ENCODE measurements around the gene GALNTL6.
"Not testable (repeated sequence)": the region's sequence is repeated elsewhere in the genome, so short reads cannot be mapped to it uniquely, and the experiment has no call there.

GALNTL6 gene

DNA sequence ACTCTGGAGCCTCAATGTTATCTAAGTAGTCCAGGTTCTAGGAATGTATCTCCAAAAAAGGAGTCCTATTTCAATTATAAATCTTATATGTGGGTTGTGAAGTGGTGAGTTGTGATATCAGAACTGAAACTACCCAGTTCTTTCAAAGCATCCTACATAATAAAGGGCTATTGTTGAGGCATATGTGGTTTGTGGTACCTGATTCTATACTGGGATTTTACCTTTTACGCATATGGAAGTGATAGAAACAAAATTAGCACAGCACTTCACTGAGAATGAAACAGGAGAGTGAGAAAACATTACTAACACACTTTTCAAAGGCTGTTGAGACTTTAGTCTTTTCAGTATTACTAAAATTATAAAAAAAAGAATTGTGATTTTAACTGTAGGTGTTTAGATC lies 937.7 kb downstream of the GALNTL6 start:
- DNase-seq (ENCODE audit: low read depth): no peak

DNA sequence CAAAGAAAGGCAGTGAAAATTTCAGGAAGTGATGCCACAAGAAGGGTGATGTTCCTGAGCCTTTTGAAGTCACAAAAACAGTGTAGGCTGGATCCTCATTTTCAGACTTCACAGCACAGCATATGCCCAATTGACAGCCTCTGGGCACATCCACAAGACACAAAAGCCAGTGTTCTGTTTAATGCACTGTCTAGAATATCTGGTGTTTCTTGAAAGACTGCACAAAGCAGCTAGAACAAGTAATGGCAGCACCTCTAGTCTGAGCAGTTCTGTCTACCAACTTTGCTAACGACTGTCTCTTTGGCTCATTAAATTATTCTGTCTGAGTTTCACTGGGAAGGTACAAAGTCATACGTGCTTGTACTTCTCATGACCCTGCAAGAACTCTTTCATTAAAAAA lies 938.3 kb downstream of the GALNTL6 start:
- no peak for DNase-seq (ENCODE audit: low read depth)

DNA sequence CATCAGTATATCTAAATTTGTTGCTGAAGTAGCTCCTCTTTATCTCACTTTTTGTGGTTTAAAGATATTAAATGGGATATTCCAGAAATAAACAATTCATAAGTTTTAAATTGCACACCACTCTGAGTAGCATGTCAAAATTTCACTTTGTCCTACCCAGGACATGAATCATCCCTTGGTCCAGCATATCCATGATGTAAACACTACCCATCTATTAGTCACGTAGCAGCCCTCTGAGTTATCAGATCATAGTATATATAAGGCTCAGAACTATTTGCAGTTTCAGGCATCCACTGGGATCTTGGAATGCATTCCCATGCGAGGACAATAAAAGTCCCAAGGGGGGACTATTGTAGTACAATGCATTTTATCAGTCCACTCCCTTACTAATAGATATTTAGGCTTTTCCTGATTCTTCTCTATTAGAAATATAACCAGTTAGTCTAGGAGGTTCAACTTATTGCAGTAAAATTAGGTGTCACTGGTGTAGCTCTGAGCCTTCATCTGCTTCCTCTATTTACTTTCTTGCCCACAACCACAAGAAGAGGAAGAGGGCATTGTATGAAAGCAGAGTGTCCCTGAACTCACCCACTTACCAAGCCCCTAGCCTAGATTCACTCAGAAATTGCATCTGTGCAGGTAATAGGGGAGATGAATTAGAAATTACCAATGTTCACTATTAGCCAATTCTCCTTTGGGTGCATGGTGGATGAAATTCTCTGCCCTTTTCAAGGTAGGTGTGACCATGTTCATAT lies 945.6 kb downstream of the GALNTL6 start:
- no peak for DNase-seq (ENCODE audit: low read depth)

DNA sequence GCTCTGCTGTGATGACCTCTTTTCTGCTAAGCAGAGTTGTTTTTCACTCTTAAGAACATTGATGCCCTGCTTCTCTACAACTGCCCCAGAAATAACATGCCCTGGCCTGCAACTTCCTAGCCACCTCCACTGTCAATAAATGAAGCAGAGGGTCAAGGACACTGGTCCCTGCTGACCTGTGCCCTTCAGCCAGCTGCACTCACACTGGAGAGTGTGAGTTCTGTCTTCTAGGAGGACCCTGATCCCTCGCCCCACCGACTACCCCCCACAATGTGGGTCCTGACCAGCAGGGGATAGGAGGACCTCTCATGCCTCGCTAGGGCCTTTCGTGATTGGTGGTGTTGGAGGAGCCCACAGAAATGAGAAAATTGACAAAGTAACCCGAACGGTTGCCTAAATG lies 947.3 kb downstream of the GALNTL6 start:
- no peak for DNase-seq (ENCODE audit: low read depth)

DNA sequence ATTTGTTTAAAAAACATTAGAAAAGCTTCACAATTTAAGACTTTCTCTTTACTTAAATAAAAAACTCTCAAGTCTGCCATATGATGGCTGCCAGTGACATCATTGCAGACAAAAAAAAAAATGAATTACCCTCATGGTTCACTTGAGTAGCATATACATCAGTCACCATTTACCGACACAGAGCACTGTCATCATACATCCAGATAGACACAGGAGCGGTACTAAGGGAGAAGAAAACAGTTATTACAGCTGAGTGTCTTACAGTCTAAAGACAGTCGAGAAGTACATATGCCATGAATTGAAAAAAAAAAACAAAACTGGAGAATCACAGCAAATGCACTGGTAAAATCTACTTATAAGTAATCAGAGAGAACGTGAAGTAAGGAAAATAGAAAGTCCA lies 949.7 kb downstream of the GALNTL6 start:
- DNase-seq (ENCODE audit: low read depth): no peak

DNA sequence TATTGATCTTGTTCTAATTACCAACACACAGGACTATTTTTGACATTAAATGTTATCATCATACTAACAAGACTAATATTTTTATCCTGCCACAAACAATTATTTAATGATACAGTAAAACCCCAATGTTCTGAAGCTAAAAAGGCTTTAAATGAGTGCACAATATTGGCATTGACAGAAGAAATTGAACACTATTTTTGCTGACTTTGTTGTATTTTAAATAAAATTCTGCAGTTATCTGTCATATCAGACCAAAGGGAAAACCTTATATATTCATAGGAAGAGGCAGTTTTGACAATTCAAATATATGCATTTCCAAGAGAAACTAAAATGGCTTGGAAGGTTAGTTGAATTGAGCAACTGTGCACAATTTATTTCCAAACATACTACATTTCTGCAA lies 957.6 kb downstream of the GALNTL6 start:
- DNase-seq (ENCODE audit: low read depth): no peak

DNA sequence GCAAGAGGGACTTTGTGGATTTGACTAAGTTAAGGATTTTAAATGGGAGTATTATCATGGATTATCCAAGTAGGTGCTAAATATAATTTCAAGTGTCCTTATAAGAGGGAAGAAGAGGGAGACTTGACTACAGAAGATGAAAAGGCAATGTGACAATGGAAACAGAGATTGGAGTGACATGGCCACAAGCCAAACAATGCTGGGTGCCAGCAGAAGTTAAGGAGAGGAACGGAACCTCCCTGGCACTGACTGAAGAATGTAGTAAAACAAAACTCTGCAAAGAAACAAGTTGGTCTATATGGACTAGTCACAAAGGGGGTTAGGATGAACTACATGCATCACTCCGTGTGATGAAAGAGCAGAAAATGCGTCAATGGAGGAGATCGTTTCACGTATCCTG lies 959.6 kb downstream of the GALNTL6 start:
- DNase-seq (ENCODE audit: low read depth): no peak

DNA sequence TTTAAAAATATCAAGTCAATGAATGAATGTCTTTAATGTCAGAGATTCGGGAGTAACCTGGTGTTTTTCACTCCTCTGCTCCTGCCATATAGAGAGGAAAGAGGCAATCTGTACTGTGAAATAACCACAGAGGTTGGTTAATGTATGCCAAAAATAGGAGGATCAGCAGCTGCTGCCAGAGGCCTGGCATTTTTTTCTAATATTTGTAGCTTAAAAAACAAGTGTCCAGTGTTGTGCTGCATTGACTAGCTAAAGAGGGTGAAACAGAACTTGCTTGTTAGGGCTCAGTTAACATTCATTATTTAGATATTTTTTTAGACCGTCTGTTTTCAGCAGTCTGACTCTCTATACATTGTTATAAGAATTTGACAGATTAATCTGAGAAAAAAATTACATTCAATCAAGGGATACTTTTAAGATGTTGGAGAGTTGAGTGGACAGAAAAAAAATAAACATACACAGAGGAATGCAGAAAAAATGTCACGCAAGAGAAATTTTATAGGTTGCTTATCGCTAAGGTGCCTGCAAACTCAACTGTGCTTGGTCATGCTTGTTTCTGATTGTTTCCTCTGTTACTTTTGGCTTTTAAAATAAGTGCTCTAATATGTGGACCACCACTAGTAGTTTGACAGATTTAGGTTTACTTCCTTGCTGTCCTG lies 963.1 kb downstream of the GALNTL6 start:
- DNase-seq (ENCODE audit: low read depth): no peak

DNA sequence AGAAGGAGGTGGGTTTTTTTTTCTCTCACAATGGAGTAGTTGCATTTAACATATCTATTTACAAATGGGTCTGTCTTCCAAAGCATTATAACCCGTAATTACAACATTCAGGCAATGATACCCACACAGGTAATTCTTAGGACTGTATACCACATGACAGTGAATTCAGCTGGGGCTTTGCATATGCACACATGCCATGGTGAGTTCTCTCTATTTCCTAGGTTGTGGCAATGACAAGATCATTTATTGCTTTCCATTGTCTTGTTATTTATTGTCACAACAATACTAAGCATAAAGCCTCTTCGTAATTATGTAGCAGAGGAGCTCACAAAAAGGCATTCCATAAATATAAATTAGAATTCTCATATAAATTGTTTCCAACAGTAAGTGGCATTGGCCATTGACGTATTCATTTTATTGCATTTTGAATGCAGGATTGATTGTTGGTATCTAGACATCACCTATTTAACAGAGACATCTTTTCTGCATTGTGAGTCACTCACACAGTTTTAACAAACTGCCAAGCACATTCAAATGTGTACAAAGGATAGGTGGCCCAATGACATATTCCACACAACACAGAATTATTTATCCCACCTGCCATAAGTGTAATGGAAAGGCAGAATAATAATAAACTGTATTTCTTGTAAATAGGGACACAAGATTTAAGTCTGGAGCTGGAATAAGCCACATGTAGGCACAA lies 964.7 kb downstream of the GALNTL6 start:
- no peak for DNase-seq (ENCODE audit: low read depth)

DNA sequence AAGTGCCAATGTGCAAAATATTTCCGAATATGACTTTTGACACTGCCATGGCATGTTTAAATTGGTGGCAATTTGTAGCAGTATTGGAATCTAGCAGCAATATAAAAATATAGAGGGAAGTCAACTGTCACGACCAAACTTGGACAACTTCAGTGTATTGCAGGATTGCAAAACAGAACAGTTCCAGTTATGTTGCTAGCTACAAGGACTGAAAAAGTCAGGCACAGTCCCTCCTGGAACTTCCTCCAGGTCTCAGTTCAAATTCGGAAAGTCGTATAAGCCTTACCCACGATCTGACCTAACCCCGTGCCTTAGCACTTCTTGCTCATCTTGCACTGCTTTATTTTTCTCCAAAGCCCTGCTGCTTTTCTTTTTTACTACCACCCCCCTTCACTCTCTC lies 965.4 kb downstream of the GALNTL6 start:
- DNase-seq (ENCODE audit: low read depth): no peak

DNA sequence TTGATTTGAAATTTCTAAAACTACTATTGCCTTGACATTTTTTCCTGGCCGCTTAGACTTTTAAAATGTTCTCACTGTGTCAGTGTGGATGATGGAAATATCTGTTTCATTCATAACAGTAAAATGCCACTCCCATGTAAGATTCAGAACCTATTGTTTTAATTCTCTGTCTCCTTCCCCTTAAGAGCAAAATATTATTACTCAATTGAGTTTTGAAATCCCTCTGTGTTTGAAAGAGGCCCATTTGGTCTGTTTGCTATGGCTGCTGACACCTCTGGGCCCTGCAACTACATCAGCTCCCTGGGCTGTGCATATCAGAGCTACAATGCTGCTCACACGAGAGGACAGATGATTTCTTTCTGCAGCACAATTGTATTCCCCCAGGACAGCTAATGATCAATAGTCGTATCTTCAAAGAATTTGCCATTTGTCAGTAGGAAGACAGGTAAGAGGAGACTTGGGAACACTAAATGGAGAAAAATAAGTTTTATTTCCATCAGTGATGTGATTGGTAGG lies 967.4 kb downstream of the GALNTL6 start:
- DNase-seq (ENCODE audit: low read depth): no peak

DNA sequence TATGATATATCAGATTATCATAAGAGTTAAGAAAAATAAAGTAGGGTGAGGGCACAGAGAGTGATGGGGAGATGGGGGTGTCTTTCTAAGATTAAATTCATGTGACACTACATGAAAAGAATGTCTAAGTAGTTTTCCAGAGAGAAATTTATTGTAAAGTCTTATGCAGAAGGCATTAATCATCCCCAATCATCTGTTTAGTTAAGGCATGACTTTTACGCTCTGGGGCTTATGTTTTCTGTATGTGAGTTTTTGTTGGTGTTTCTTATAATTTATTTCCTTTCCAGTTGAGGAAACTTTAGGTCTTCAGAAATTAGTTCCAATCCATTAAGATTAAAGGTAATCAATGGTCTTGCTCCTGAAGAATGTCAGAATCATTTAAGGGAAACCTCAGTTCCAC lies 972.4 kb downstream of the GALNTL6 start:
- DNase-seq (ENCODE audit: low read depth): no peak

DNA sequence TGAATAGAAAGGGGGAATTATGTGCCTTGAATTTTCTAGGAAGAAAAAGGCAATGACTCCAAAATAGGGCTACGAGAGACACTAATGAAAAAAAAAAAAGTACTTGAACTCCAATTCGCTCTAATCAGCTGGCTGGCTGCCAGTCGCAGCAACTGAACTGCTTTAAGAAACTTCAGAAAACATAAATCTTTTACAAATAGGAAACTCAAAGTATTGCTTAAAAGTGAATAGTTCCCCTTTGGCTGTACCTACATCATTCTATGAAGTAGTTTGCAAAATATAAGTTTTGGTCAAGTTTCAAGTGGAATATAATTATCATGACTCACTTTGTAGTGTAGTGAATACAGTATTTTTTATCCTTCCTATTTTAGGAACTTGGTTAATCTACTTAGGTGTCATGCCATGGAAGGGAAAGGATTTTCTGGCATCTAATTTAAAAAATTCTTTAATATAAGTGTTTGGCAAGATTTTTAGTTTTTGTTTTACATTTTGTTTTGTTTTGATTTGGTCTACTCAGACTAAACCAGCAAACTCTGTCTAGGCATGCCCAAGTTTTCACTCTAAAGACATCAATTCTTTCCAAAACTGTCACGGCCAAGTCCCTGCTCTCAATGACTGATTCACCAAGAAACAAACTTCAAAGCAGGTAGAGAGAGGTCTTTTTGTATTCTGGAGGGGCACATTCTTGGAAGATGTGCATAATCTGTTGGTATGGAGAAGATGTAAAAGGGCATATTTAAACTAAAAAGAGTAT lies 973.0 kb downstream of the GALNTL6 start:
- DNase-seq (ENCODE audit: low read depth): no peak

DNA sequence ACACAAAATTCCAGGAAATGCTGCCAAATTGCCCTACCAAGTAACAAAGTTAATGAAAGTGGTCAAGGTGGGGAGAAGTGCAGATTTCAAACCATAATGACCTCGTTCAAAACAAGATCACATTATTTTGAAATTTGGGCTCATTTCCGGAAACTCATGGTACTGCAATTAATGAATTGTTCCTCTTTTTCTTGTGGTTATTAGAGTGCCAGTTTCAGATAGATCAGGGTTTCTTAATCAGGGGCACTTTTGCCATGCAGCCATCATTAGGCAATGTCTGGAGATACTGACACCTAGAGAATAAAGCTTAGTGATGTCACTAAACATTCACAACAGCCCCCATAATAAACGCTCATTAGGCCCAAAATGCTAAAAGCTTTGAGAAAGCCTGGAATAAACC lies 973.9 kb downstream of the GALNTL6 start:
- DNase-seq (ENCODE audit: low read depth): no peak

DNA sequence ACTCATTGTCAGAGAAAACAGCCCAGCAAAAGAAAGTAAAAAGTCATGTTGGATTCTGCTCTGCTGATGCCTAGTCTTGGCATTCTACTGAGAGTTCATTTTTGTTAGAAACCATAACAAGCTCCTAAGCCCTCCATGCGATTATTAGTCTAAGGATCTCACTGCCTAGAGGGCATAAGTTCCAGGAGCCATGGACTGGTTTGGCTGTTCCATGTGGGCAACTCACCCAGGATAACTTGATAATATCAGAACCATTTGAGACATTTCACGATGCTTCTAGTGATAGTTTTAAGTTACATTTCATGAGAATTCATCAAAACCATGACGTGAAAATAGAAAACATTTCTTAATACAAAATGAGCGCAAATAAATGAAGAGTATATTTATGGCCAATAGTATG lies 978.6 kb downstream of the GALNTL6 start:
- no peak for DNase-seq (ENCODE audit: low read depth)

DNA sequence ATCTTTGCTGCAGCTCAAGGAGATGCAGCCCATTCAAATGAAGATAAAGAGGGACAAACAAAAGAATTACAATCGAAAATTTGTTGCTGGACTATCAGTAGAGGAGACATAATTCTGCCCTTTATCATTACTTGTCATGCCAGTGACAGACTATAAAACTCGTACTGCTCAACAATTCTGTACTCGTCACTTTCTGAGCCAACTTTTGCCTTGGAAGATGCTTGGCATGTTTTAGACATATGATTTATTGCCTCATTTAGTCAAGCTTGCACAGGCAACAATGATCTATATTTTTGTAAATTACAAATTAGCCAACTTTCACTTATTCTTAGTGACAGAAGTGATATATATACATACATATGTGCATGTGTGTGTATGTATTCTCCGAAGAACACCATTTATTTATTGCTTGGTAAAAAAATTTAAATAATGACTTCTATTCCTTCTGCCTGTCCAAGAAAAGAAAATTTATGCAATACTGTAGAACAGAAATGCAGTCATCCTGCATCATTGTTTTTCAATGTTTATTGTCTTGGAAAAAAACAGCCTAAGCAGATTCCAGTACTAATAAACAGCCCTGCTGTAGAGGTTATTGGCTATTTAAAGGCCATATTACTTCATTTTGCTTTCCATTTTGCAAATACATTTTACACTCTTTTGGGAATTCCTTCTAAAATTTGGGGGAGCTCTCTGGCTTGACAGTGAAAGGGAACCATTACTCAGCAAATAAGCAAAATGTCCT lies 980.5 kb downstream of the GALNTL6 start:
- DNase-seq (ENCODE audit: low read depth): no peak

DNA sequence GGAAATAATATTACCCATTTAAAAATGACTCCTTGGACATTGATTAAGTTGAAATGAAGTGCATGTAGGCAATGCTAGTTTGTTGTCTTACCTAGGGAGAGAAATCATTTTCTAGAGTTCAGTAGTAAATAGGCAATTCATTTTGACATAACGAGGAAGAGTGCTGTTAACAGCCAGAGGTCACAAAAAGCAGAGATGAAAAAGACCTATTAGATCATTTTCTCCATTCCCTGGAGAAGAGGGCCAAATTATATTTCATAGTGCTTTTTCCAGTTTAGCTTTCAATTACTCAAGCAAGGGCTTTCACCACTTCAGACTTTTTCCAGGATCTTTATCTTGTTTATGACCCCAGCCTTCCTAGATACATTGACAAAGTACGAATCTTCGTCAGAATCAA lies 981.1 kb downstream of the GALNTL6 start:
- no peak for DNase-seq (ENCODE audit: low read depth)

DNA sequence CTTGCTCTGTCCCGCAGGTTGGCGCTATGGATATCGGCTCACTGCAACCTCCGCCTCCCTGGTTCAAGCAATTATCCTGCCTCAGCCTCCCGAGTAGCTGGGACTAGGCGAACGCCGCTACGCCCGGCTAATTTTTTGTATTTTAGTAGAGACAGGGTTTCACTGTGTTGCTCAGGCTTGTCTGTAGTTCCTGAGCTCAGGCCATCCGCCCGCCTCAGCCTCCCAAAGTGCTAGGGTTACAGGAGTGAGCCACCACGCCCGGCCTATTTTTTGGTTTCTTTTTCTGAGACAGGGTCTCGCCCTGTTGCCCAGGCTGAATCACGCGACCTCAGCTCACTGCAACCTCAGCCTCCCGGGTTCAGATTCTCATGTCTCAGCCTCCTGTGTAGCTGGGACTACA lies 984.1 kb downstream of the GALNTL6 start:
- DNase-seq (ENCODE audit: low read depth): not testable (repeated sequence)

DNA sequence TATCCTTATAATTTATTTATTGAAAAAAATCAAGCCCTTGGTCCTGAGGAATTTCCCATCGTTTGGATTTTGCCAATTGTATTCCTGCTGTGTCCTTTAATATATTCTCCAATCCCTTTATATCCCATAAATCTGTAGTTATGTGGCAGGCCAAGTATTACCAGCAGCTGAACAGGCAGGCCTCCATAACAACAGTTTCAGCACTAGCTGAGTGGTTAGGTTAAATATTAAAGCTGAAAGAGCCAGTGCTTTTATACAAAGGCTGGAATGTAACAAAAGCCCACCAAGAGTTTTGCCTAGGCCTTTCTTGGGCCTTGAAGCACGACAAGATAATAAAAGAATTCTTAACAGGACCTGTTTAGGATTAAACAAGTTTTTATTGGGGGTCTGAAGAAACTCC lies 988.8 kb downstream of the GALNTL6 start:
- DNase-seq (ENCODE audit: low read depth): no peak

DNA sequence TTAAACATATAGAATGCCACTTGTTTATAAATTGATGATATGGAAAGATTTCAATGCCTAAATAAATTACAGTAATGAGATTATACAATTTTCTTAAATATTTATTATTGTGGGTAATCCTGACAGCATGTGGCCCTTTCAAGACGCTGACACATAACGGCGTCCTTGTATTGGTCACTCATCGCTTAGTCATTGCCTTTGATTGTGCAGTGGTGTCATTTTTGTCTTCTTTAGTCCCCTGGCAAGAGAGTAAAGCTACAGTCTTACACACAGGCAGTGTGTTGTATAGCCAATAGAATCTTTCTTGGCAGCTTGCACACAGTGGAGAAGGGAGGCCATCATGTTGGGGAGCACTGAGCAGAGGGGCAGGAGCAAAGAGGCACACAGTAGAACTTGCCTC lies 993.6 kb downstream of the GALNTL6 start:
- DNase-seq (ENCODE audit: low read depth): no peak

DNA sequence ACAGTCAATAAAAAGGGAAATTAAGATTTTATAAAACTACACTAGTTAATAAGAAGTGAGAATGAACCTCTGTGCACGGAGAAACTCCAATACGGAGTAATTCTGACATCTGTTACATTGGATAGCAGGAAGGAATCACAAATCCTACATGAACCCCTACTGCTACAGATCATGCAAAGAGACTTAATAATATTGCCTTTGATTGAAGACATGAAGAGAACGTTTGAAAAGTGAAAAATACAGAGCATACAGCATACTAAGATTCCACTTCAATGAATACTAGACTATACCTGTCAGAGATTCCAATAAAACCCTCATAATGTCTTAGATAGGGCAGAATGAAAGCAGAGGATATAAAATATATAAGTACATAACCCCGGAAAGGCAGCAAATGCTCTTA lies 995.0 kb downstream of the GALNTL6 start:
- no peak for DNase-seq (ENCODE audit: low read depth)

DNA sequence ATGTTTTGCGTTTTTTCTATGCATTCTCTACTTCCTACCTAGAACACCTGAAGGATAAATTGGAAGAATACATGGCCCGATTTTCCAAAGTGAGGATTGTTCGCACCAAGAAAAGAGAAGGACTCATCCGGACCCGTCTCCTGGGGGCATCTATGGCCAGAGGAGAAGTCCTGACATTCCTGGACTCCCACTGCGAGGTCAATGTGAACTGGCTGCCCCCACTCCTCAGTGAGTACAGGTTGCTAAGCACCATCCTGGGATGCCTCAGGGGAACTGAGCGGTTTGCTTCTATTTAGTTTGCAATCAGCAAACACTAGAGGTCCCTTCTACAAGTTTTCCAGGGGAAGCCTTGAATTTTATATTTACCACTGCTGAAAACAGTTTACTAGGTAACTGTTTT lies 996.1 kb downstream of the GALNTL6 start:
- no peak for DNase-seq (ENCODE audit: low read depth)
